Chondrocyte (in vitro differentiated cells): Measurements from ENCODE around the gene NELL2. TPM values are rescaled to one million over a fixed set of nuclear protein-coding genes. Genes with fewer than 3 reads are reported as not detected.

Experiments used
- DNase-seq: peaks from one replicate; pipeline ENCODE4 v3.0.0; 2021; ENCODE audit warnings: mixed read lengths, low spot score
- H3K27ac Mint-ChIP-seq: one replicate; pipeline ENCODE4 v1.8.0; 2021; ENCODE audit warnings: mild to moderate bottlenecking, moderate library complexity, mixed read lengths; ENCODE audit not compliant: unreplicated experiment
- H3K27me3 Mint-ChIP-seq: 2 replicates; pipeline ENCODE4 v1.8.0; 2021; ENCODE audit warnings: low read depth, mixed read lengths
- H3K36me3 Mint-ChIP-seq: 2 replicates; pipeline ENCODE4 v1.8.0; 2021; ENCODE audit warnings: low read depth, mixed read lengths
- H3K4me1 Mint-ChIP-seq: 2 replicates; pipeline ENCODE4 v1.8.0; 2021; ENCODE audit warnings: low read depth, mild to moderate bottlenecking, mixed read lengths
- H3K4me3 Mint-ChIP-seq: one replicate; pipeline ENCODE4 v1.8.0; 2021; ENCODE audit warnings: mild to moderate bottlenecking, moderate library complexity, mixed read lengths; ENCODE audit not compliant: unreplicated experiment
- H3K9me3 Mint-ChIP-seq: 2 replicates; pipeline ENCODE4 v1.8.0; 2021; ENCODE audit warnings: low read depth, mixed read lengths
- CTCF ChIP-seq: fragments of 200-600 bp; sonication (generic); IDR thresholded peaks from 2 replicates; pipeline ENCODE4 v1.5.0; 2021; ENCODE audit warnings: antibody characterized with exemption, mild to moderate bottlenecking, moderate library complexity
- total RNA-seq: library from RNA; stranded (reverse); gene quantifications from 3 replicates; pipeline ENCODE4 v1.2.1, GENCODE V29; 2021

The NELL2 gene
- total RNA-seq, 1 donor from 2014 or later: not detected

- Mint-ChIP-seq H3K9me3 (no peaks in the 10 kb centered on the region), H3K4me1 (no peaks in the 10 kb centered on the region), H3K36me3 (no peaks in the 10 kb centered on the region), H3K27ac (no peak overlapping the region), H3K4me3 (no peak overlapping the region), H3K27me3 (peaks cover 5% of the 10 kb centered on the region)
- no peak for DNase-seq
- TF ChIP-seq CTCF: no peak
Observed at GRCh38 chr12:44889926-44890325, 13.8 kb upstream of the NELL2 start.

DNA sequence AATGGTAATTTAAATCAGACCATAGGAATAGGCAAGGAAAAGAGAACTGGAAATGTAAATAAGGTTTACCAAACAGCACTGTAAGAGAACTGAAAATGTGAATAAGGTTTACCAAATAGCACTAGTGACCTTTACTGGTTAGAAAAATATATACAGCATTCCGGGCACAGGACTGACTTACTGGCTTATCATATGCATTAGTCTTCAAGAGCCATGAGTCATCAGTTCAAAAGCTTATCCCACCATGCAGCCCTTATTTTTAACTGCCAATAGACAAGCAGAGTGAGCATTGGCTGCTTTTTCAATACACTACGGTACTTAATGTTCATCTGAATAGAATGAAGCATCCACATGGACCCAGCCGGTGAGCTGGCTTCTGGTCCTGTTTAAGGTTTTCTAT, 13.0 kb upstream of the NELL2 start:
- no peak for TF ChIP-seq CTCF
- Mint-ChIP-seq H3K27ac (no peak overlapping the region), H3K36me3 (no peaks in the 10 kb centered on the region), H3K9me3 (no peaks in the 10 kb centered on the region), H3K27me3 (peaks cover 5% of the 10 kb centered on the region), H3K4me1 (no peaks in the 10 kb centered on the region), H3K4me3 (no peak overlapping the region)
- no peak for DNase-seq

DNA sequence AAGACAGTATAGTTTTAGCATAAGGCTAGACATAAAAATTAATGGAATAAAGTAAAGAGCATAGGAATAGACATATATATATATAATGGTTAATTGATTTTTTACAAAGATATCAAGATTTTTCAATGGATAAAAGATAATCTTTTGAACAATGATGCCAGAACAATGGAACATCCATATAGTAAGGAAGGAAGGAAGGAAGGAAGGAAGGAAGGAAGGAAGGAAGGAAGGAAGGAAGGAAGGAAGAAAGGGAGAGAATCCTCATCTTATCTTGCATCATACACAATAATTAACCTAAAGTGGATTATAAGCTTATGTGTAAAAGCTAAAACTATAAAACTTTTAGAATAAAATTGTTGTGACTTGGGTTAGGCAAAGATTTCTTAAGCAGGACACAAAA, 9.8 kb upstream of the NELL2 start:
- TF ChIP-seq CTCF: no peak

DNA sequence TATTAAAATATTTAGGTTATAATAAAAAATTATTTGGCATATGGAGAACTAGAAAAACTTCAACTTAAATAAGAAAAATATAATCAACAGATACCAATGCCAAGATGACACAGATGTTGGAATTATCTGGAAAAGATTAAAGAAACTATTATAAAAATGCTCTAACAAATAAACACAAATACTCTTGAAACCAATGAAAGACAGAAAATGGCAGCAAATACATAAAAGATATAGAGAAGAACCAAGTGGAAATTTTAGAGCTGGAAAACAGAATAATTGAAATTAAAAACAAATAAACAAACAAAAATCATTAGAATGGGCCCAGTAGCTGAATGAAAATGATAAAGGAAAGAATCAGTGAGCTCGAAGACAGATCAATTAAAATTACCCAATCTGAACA, 5.1 kb upstream of the NELL2 start:
- no peak overlapping the region for H3K4me3 Mint-ChIP-seq
- no peak for DNase-seq
- H3K27me3 Mint-ChIP-seq: peaks cover 21% of the 10 kb centered on the region
- H3K4me1 Mint-ChIP-seq: peaks cover 8% of the 10 kb centered on the region
- TF ChIP-seq CTCF: no peak
- peaks cover 3% of the 10 kb centered on the region for H3K36me3 Mint-ChIP-seq
- H3K27ac Mint-ChIP-seq: no peak overlapping the region
- H3K9me3 Mint-ChIP-seq: peaks cover 30% of the 10 kb centered on the region

More for the DNA sequence above, 9.8 kb upstream of the NELL2 start:
- no peak overlapping the region for H3K4me3 Mint-ChIP-seq
- H3K27me3 Mint-ChIP-seq: peaks cover 5% of the 10 kb centered on the region
- DNase-seq: no peak
- peaks cover 12% of the 10 kb centered on the region for H3K9me3 Mint-ChIP-seq
- no peaks in the 10 kb centered on the region for H3K4me1 Mint-ChIP-seq
- H3K27ac Mint-ChIP-seq: no peak overlapping the region
- peaks cover 3% of the 10 kb centered on the region for H3K36me3 Mint-ChIP-seq

GRCh38 chr12:44876544-44877410, 662 bp upstream of the NELL2 start:
- DNase-seq: peak; percentile 89
- peak overlapping the region; percentile 75 for H3K4me3 Mint-ChIP-seq
- peaks cover 48% of the 10 kb centered on the region for H3K27me3 Mint-ChIP-seq
- peak; percentile 49 for TF ChIP-seq CTCF
- peaks cover 3% of the 10 kb centered on the region for H3K36me3 Mint-ChIP-seq
- H3K4me1 Mint-ChIP-seq: peaks cover 20% of the 10 kb centered on the region
- H3K9me3 Mint-ChIP-seq: peaks cover 26% of the 10 kb centered on the region
- no peak overlapping the region for H3K27ac Mint-ChIP-seq
